Esophagus squamous epithelium (tissue), 5 donors: ENCODE data around the gene FOXP1. TPM values are rescaled to one million over a fixed set of nuclear protein-coding genes. Genes with fewer than 3 reads are reported as not detected.

Source experiments
- DNase-seq: peaks from one replicate; lab custom pipeline; 2025; lab: John Stamatoyannopoulos, UW
- H3K27ac ChIP-seq, 4 donors: fragments of 200-600 bp; sonication (generic); one replicate each; pipeline ENCODE4 v1.5.1; 2016 to 2019; ENCODE audit warnings: mild to moderate bottlenecking in 1 of 4
- H3K27me3 ChIP-seq, 4 donors: fragments of 200-600 bp; sonication (generic); 1 replicate in 3 of 4; 2 replicates in 1 of 4; pipeline versions ENCODE4 v1.5.1 to v1.6.0; 2017 to 2021; ENCODE audit warnings: antibody characterized with exemption in 1 of 4
- H3K36me3 ChIP-seq, 3 donors: fragments of 200-600 bp; sonication (generic); one replicate each; pipeline ENCODE4 v1.5.1; 2016 to 2019
- H3K4me1 ChIP-seq, 3 donors: fragments of 200-600 bp; sonication (generic); one replicate each; pipeline ENCODE4 v1.5.1; 2017 to 2019
- H3K4me3 ChIP-seq, 4 donors: fragments of 200-600 bp; sonication (generic); 1 replicate in 3 of 4; 2 replicates in 1 of 4; pipeline ENCODE4 v1.5.1; 2016 to 2019; ENCODE audit warnings: mild to moderate bottlenecking in 2 of 4, moderate library complexity in 1 of 4
- H3K9me3 ChIP-seq, 3 donors: fragments of 200-600 bp; sonication (generic); one replicate each; pipeline ENCODE4 v1.5.1; 2016 to 2019
- CTCF ChIP-seq, 6 experiments: fragments of 450-650 bp in 4 of 6; fragments of 200-600 bp in 2 of 6; sonication (generic) in 2 of 6; IDR thresholded peaks; one replicate each; pipeline ENCODE4 v1.5.1; 2016 to 2019; ENCODE audit warnings: antibody characterized with exemption in 6 of 6, mild to moderate bottlenecking in 4 of 6, moderate library complexity in 4 of 6
- POLR2A ChIP-seq, 4 donors: fragments of 450-650 bp; IDR thresholded peaks; one replicate each; pipeline ENCODE4 v1.6.1; 2017; ENCODE audit warnings: antibody characterized with exemption in 4 of 4, mild to moderate bottlenecking in 4 of 4, moderate library complexity in 3 of 4
- WGBS, 2 donors: methylation state at CpG; one replicate each; pipeline ENCODE4 v1.1.5; 2018; 5-methylcytosine and 5-hydroxymethylcytosine counted together
- intact Hi-C: fragments of 100-400 bp; cut with DNase I; formaldehyde crosslinking; loops from one replicate; pipeline ENCODE4 v1.15.0; 2022
- total RNA-seq, 4 donors: library from RNA; depleted of rRNA; stranded (reverse); fragments of >200 nt; gene quantifications; one replicate each; pipeline ENCODE4 v1.1.0, GENCODE V29; 2016
- donor health status: DM: yes; HTN: yes; CAD: no.

FOXP1 gene
- total RNA-seq, 4 donors from 2014 or later: 49.1 to 124 (median 61.1) TPM

DNA sequence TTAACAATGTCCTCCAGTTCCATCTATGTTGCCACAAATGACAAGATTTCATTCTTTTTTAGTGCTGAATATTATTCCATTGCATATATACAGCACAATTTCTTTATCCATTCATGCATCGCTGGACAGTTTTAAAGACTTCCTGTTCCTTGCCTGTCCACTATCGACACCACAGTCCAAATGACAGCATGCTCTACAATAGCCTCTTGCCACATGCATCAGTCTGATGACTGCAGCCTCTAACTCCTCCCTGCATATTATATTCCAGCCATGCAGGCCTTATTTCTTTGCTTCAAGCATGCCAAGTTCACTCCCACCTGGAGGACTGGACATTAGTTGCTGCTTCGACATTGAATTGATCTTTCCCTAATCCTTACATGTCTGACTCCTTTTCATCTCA lies 306.2 kb downstream of the FOXP1 start:
- H3K27ac ChIP-seq: no peak overlapping the region
- H3K4me3 ChIP-seq: no peak overlapping the region
- H3K9me3 ChIP-seq: no peaks in the 10 kb centered on the region
- no peaks in the 10 kb centered on the region for H3K27me3 ChIP-seq
- no peak for DNase-seq
- intact Hi-C loops: no loop called here
- TF ChIP-seq POLR2A (IDR thresholded peaks at IDR 0.05): no peak
- no peak for TF ChIP-seq CTCF (IDR thresholded peaks at IDR 0.05)
- no peaks in the 10 kb centered on the region for H3K4me1 ChIP-seq
- WGBS, 2 donors: 89 to 98% methylated on average over 3 of the region's 3 CpGs
- no peaks in the 10 kb centered on the region for H3K36me3 ChIP-seq

DNA sequence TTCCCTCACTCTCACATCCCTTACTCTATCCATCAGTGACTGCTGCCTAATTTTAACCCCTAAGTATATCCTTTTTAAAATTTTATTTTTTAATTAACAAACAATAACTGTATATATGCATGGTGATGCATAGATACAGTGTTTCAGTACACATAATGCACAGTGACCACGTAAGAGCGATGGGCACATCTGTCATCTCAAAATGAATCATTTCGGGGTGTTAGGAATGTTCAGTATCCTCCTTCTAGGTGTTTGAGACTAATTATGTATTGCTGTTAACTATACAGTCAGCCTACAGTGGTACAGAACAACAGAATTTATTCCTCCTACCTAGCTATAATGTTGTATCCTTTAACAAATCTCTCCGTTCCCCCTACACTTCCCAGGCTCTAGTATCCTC lies 307.0 kb downstream of the FOXP1 start:
- intact Hi-C loops: no loop called here
- Histone ChIP-seq H3K9me3 (no peaks in the 10 kb centered on the region), H3K27me3 (no peaks in the 10 kb centered on the region), H3K4me1 (no peaks in the 10 kb centered on the region), H3K36me3 (no peaks in the 10 kb centered on the region), H3K4me3 (no peak overlapping the region), H3K27ac (no peak overlapping the region)
- TF ChIP-seq CTCF (IDR thresholded peaks at IDR 0.05) (no peak), POLR2A (IDR thresholded peaks at IDR 0.05) (no peak)
- WGBS, 2 donors: 85 to 94% methylated on average over 4 of the region's 4 CpGs
- DNase-seq: no peak

DNA sequence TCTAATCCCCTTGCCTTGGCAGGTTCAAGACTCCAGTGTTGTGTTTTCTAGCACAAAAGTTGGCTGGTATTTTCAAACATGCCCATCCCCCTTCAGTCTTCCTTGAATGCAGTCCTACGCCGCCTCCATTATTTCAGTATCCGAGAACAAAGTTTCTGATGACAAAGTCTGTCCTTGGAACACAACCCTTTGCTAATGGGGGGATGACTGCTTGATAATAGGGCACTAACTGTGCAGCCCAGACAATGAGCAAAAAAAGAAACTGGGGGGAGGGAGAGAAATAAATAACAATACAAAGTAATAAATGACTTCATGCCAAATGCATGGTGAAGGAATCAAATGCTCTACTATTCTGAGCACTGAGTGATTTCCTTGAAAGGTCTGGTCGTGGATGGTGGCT lies 310.1 kb downstream of the FOXP1 start:
- H3K27ac ChIP-seq: no peak overlapping the region
- H3K36me3 ChIP-seq: no peaks in the 10 kb centered on the region
- H3K9me3 ChIP-seq: no peaks in the 10 kb centered on the region
- H3K4me3 ChIP-seq: no peak overlapping the region
- H3K27me3 ChIP-seq: no peaks in the 10 kb centered on the region
- WGBS, 2 donors: 88% methylated on average over 3 to 4 of the region's 4 CpGs
- DNase-seq: no peak
- no peaks in the 10 kb centered on the region for H3K4me1 ChIP-seq
- TF ChIP-seq POLR2A (IDR thresholded peaks at IDR 0.05): no peak
- TF ChIP-seq CTCF (IDR thresholded peaks at IDR 0.05): no peak
- intact Hi-C loops: no loop called here

GRCh38 chr3:71271596-71271995 lies 311.9 kb downstream of the FOXP1 start:
- TF ChIP-seq CTCF (IDR thresholded peaks at IDR 0.05) (no peak), POLR2A (IDR thresholded peaks at IDR 0.05) (no peak)
- no peak overlapping the region for H3K4me3 ChIP-seq
- H3K4me1 ChIP-seq: no peaks in the 10 kb centered on the region
- no peak overlapping the region for H3K27ac ChIP-seq
- no peaks in the 10 kb centered on the region for H3K27me3 ChIP-seq
- H3K9me3 ChIP-seq: no peaks in the 10 kb centered on the region
- intact Hi-C loops: no loop called here
- WGBS, 2 donors: 54 to 57% methylated on average over 4 of the region's 4 CpGs
- DNase-seq: no peak
- H3K36me3 ChIP-seq: no peaks in the 10 kb centered on the region

DNA sequence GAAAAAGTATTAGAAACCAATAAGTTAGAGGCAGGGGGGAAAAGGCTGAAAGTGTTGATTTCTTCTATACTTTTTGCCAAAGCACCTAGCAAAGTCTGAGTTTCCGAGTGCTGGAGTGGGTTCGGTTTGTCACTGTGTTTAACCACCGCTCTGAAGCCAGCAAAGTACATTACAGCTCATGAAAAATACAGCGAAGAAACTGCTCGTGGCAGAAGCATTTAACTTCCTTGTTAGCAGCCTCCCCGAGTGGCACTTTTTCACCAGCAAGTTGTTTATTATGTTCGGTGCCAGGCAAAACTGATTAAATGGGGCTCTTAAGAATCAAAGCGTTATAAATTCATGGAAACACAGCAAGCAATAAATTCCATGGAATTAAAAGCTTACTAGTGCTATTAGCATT lies 313.6 kb downstream of the FOXP1 start:
- no peak for DNase-seq
- peak overlapping the region in 2 of 4 donors; percentile 2 to 15 for H3K27ac ChIP-seq
- intact Hi-C loops: no loop called here
- H3K27me3 ChIP-seq: no peaks in the 10 kb centered on the region
- TF ChIP-seq POLR2A (IDR thresholded peaks at IDR 0.05) (no peak), CTCF (IDR thresholded peaks at IDR 0.05) (no peak)
- no peaks in the 10 kb centered on the region for H3K36me3 ChIP-seq
- H3K4me3 ChIP-seq: no peak overlapping the region
- no peaks in the 10 kb centered on the region for H3K9me3 ChIP-seq
- H3K4me1 ChIP-seq: no peaks in the 10 kb centered on the region
- WGBS, 2 donors: 74 to 82% methylated on average over 8 of the region's 8 CpGs
